C4-2B (cell line): ENCODE measurements around the gene SPATS2L.

Experiments
- CTCF ChIP-seq: fragments of 450-650 bp; conservative IDR thresholded peaks from 2 replicates; pipeline ENCODE4 v1.5.1; 2017; ENCODE audit warnings: mild to moderate bottlenecking
- ZFX ChIP-seq: fragments of 450-650 bp; IDR thresholded peaks from 2 replicates; pipeline ENCODE4 v1.6.1; 2017

- no peak for TF ChIP-seq CTCF
- TF ChIP-seq ZFX: no peak
Measured at GRCh38 chr2:200385063-200385635, 78.7 kb downstream of the SPATS2L start.
